ENCODE data around the gene BCL2L1.

BCL2L1 gene

DNA sequence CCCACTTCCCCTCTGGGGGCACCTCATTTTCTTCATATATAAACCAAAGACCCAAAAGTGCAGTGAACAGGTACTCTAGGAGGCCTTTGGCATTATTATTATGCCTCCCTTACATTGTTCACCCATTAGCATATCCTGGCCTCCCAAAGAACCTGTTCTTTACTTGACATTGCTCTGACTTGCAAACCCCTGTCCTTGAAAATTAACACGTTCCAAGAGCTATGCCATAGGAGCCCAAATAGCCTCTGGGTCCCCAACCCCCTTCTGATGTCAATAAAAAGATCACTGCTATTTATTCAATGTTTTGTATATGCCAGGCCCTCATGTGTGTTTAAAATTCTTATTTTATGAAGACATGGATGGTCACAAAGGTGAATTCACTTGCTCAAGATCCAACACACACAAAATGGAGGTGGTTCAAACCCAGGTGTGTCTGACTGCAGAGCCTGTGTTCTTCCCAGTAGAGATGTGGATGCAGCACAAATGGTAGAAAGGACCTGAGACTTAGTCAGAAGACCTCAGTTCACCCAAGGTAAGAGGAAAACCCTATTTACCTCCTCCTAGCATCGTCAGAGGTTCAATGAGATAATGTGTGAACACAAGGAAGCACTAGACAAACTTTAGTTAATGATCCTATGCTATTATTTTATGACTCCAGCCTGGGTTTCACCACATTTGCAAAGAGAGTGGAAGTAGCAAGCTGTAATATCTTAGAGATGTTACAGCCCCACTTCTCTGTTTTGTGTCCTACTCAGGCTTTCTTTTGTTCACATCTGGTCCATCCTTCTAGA, 36.6 kb downstream of the BCL2L1 start:
- Histone ChIP-seq H3K4me1 (ENCODE audit: control insufficient read depth, insufficient read depth, low read length) (no peaks in the 10 kb centered on the region), H3K4me3 (ENCODE audit: low read depth, low read length) (no peak overlapping the region), H3K36me3 (ENCODE audit: control insufficient read depth, insufficient read depth, low read length) (peaks cover 14% of the 10 kb centered on the region), H3K9ac (ENCODE audit: low read depth, low read length) (no peak overlapping the region), H3K9me3 (ENCODE audit: control insufficient read depth, insufficient read depth, low read length) (no peaks in the 10 kb centered on the region), H3K27me3 (ENCODE audit: control insufficient read depth, insufficient read depth, low read length) (no peaks in the 10 kb centered on the region), H3K27ac (ENCODE audit: low read depth, low read length) (no peak overlapping the region)

DNA sequence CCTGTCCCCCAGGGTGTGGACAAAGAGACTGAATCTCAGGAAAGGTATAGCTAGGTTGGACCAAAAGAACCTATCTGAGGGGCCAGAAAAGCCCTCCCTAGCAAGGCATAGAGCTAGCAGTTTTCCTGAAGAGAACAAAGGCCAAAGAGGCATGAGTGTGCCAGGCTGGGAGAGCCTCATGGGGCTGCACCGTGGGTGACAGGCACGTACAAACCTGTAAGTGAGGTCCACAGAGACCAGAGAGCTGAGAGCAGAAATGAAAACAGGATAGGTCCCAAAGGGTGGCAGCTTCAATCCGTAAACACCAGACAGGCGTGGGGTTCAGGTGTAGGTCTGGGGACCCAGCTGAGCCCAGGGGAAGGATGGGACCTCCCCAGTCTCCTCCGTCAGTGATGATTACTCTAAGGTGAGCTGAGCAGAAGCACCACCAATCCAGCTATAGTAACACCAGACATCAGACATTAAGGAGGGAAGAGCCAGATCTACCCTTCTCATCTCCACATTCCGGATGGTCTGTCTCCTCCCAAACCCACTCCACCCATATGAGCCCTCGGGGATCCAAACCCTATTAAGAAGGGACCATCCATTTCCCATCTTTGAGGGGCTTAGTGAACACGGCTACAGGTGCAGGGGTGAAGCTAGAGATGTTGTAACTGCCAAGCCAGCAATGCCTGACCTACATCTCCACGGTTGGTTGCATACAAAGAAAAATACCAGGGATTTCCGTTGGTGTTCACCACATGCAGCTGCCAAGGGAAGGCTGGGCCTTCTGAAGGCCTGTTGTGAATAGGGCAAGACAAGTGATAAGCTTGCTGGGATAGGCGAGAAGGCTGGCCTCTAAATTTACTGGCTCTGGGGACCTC, 38.3 kb downstream of the BCL2L1 start:
- Histone ChIP-seq H3K36me3 (ENCODE audit: control insufficient read depth, insufficient read depth, low read length) (peaks cover 14% of the 10 kb centered on the region), H3K27me3 (ENCODE audit: control insufficient read depth, insufficient read depth, low read length) (no peaks in the 10 kb centered on the region), H3K9me3 (ENCODE audit: control insufficient read depth, insufficient read depth, low read length) (no peaks in the 10 kb centered on the region), H3K9ac (ENCODE audit: low read depth, low read length) (no peak overlapping the region), H3K4me3 (ENCODE audit: low read depth, low read length) (no peak overlapping the region), H3K27ac (ENCODE audit: low read depth, low read length) (no peak overlapping the region), H3K4me1 (ENCODE audit: control insufficient read depth, insufficient read depth, low read length) (peaks cover 4% of the 10 kb centered on the region; the same call in 1 of the 2 replicates)

DNA sequence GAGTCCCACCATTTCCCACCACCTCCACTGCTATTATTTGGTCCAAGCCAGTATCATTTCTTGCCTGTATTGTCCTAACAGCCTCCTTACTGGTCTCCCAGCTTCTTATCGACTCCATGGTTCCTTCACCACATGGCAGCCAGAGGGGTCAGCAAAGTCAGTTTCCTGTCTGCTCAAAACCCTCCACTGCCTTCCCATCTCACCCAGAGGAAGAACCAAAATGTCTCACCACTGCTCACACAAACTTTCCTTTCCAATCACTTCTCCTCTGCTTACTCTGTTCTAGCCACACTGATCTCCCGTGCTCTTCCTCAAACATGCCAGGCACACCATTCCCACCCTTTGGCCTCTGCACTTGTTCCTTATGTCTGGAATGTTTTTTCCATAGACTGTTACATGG, 39.7 kb downstream of the BCL2L1 start:
- Histone ChIP-seq H3K9ac (ENCODE audit: low read depth, low read length) (no peak overlapping the region), H3K4me3 (ENCODE audit: low read depth, low read length) (no peak overlapping the region), H3K36me3 (ENCODE audit: control insufficient read depth, insufficient read depth, low read length) (peaks cover 17% of the 10 kb centered on the region), H3K27ac (ENCODE audit: low read depth, low read length) (no peak overlapping the region), H3K9me3 (ENCODE audit: control insufficient read depth, insufficient read depth, low read length) (no peaks in the 10 kb centered on the region), H3K27me3 (ENCODE audit: control insufficient read depth, insufficient read depth, low read length) (no peaks in the 10 kb centered on the region), H3K4me1 (ENCODE audit: control insufficient read depth, insufficient read depth, low read length) (peaks cover 15% of the 10 kb centered on the region)

DNA sequence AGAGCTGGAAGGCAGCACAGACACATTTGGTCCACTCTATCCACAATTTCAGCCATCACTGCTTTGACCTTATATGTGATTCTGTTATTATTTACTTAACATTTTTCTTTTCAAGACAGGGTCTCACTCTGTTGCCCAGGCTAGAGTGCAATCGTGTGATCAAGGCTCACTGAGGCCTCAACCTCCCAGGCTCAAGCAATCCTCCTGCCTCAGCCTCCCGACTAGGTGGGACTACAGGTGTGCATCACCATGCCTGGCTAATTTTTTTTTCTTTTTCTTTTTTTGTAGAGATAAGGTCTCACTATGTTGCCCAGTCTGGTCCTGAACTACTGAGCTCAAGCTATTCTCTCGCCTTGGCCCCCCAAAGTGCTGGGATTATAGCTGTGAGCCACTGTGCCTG, 40.3 kb downstream of the BCL2L1 start:
- no peak overlapping the region for H3K4me3 ChIP-seq (ENCODE audit: low read depth, low read length)
- no peaks in the 10 kb centered on the region for H3K9me3 ChIP-seq (ENCODE audit: control insufficient read depth, insufficient read depth, low read length)
- H3K4me1 ChIP-seq (ENCODE audit: control insufficient read depth, insufficient read depth, low read length) = peaks cover 15% of the 10 kb centered on the region
- peaks cover 17% of the 10 kb centered on the region for H3K36me3 ChIP-seq (ENCODE audit: control insufficient read depth, insufficient read depth, low read length)
- no peak overlapping the region for H3K27ac ChIP-seq (ENCODE audit: low read depth, low read length)
- H3K9ac ChIP-seq (ENCODE audit: low read depth, low read length) = no peak overlapping the region
- no peaks in the 10 kb centered on the region for H3K27me3 ChIP-seq (ENCODE audit: control insufficient read depth, insufficient read depth, low read length)

DNA sequence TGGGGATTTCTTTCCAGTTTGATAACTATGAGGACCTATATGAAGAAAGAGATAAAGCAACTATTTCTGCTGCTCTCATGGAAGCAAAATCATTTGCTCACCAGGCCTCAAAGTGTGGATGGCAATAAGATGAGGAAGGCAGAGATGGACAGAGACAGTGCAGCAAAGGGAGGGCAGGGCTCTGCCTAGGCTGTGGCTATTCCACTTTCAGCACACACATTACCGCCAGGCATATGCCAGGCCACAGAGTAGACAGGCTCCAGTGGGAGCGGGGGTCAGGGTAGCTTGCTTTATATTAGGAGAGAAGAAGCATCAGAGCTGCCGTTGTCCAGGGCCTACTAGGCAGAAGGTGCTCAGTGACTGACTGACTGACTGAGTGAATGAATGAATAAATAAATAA, 40.9 kb downstream of the BCL2L1 start:
- H3K4me1 ChIP-seq (ENCODE audit: control insufficient read depth, insufficient read depth, low read length) = peaks cover 15% of the 10 kb centered on the region
- H3K27me3 ChIP-seq (ENCODE audit: control insufficient read depth, insufficient read depth, low read length) = no peaks in the 10 kb centered on the region
- H3K27ac ChIP-seq (ENCODE audit: low read depth, low read length) = no peak overlapping the region
- H3K9ac ChIP-seq (ENCODE audit: low read depth, low read length) = no peak overlapping the region
- no peaks in the 10 kb centered on the region for H3K9me3 ChIP-seq (ENCODE audit: control insufficient read depth, insufficient read depth, low read length)
- peaks cover 13% of the 10 kb centered on the region for H3K36me3 ChIP-seq (ENCODE audit: control insufficient read depth, insufficient read depth, low read length)
- no peak overlapping the region for H3K4me3 ChIP-seq (ENCODE audit: low read depth, low read length)

DNA sequence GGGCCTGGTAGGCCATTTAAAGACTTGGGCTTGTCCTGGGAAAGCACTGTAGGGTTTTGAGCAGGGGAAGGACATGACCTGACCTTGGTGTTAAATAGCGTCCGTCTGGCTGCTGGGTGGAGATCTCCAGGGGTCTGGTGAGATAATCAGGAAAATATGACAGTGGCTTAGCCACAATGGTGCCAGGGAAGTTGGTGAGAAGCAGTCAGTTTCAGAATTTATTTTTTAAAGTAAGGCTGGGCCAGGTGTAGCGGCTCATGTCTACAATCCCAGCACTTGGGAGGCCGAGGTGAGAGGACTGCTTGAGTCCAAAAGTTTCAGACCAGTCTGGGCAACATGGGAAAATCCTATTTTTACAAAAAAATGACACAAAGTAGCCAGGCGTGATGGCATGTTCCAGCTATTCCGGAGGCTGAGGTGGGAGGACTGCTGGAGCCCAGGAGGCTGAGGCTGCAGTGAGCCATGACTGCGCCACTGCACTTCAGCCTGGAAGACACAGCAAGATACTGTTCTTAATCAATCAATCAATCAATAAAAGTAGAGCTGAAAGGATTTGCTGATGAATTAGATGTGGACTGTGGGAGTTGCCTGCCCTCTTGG, 41.4 kb downstream of the BCL2L1 start:
- Histone ChIP-seq H3K27ac (ENCODE audit: low read depth, low read length) (no peak overlapping the region), H3K27me3 (ENCODE audit: control insufficient read depth, insufficient read depth, low read length) (no peaks in the 10 kb centered on the region), H3K4me3 (ENCODE audit: low read depth, low read length) (no peak overlapping the region), H3K4me1 (ENCODE audit: control insufficient read depth, insufficient read depth, low read length) (peaks cover 15% of the 10 kb centered on the region), H3K9ac (ENCODE audit: low read depth, low read length) (no peak overlapping the region), H3K9me3 (ENCODE audit: control insufficient read depth, insufficient read depth, low read length) (no peaks in the 10 kb centered on the region), H3K36me3 (ENCODE audit: control insufficient read depth, insufficient read depth, low read length) (peaks cover 11% of the 10 kb centered on the region; the same call in 1 of the 2 replicates)

DNA sequence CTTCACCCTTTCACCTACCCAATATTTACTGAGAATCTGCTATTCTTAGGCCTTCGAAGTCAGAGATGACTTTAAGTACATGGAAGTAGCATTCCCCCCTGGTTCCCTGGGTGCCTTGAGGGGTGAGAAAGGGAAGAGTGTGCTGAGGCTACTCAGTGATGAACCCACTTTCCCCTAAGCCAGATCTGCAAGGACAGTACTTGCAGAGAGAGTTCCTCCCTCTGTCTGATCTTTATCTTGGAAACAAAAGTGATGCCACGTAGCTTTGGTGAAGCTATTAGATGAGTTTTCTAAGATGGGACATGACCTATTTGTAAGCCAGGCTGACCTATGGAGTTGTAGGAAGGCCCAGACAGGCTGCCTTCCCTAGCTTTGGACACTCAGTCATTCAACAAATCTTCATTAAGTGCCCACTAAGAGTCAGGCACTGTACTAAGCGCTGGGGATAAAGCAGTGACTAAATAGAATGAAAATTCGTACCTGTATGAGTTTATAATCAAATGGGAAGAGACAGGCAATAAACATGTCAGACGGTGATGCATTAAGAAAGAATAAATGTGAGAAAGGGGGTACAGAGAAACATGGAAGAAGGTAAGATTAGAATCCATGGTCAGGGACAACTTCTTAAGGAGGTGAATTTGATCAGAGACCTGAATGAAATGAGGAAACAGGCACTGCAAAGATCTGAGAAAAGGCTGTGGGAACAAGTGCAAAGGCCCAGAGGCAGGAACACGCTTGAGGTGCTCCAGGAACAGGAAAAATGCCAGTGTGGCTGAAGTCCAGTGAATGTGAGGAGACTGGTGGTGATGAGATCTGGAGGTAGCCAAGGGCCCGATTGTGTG, 42.2 kb downstream of the BCL2L1 start:
- peaks cover 15% of the 10 kb centered on the region for H3K4me1 ChIP-seq (ENCODE audit: control insufficient read depth, insufficient read depth, low read length)
- H3K27ac ChIP-seq (ENCODE audit: low read depth, low read length) = no peak overlapping the region
- no peaks in the 10 kb centered on the region for H3K27me3 ChIP-seq (ENCODE audit: control insufficient read depth, insufficient read depth, low read length)
- H3K9me3 ChIP-seq (ENCODE audit: control insufficient read depth, insufficient read depth, low read length) = no peaks in the 10 kb centered on the region
- no peak overlapping the region for H3K9ac ChIP-seq (ENCODE audit: low read depth, low read length)
- H3K4me3 ChIP-seq (ENCODE audit: low read depth, low read length) = no peak overlapping the region
- H3K36me3 ChIP-seq (ENCODE audit: control insufficient read depth, insufficient read depth, low read length) = peaks cover 12% of the 10 kb centered on the region; the same call in 1 of the 2 replicates

DNA sequence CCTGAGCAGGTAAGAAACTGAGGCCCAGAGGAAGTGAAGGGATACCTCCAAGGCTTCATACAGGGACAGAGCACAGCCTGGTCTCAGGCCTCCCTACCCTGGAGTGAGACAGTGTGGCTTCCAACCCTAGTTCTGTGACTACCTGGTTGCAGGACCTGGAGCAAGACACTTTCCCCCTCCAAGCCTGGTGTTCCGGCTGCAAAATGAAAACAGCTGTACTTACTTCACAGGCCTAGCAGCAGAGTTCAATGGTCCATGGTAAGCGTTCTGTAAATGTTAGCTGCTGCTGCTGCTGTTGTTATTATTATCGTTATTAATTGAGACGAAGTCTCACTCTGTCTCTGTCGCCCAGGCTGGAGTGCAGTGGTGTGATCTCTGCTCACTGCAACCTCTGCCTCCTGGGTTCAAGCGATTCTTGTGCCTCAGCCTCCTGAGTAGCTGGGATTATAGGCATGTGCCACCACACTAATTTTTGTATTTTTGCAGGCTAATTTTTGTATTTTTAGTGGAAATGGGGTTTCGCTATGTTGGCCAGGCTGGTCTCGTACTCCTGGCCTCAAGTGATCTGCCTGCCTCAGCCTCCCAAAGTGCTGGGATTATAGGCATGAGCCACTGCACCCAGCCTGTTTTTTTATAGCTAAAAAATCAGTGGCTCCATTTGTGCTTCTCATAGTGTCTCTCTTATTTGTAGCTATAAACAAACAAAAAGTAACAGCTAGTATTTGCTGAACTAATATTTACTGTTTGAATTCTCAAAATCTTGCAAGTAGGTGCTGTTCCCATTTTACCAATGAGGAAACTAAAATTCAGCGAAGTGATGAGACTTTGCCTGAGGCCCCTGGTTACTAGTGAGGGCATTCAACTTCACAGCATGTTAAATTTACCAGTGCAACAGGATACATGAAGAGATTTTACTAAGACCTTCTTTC, 43.0 kb downstream of the BCL2L1 start:
- Histone ChIP-seq H3K36me3 (ENCODE audit: control insufficient read depth, insufficient read depth, low read length) (peaks cover 17% of the 10 kb centered on the region; the same call in 1 of the 2 replicates), H3K27me3 (ENCODE audit: control insufficient read depth, insufficient read depth, low read length) (no peaks in the 10 kb centered on the region), H3K27ac (ENCODE audit: low read depth, low read length) (no peak overlapping the region), H3K9me3 (ENCODE audit: control insufficient read depth, insufficient read depth, low read length) (no peaks in the 10 kb centered on the region), H3K9ac (ENCODE audit: low read depth, low read length) (no peak overlapping the region), H3K4me3 (ENCODE audit: low read depth, low read length) (no peak overlapping the region), H3K4me1 (ENCODE audit: control insufficient read depth, insufficient read depth, low read length) (peaks cover 15% of the 10 kb centered on the region)

DNA sequence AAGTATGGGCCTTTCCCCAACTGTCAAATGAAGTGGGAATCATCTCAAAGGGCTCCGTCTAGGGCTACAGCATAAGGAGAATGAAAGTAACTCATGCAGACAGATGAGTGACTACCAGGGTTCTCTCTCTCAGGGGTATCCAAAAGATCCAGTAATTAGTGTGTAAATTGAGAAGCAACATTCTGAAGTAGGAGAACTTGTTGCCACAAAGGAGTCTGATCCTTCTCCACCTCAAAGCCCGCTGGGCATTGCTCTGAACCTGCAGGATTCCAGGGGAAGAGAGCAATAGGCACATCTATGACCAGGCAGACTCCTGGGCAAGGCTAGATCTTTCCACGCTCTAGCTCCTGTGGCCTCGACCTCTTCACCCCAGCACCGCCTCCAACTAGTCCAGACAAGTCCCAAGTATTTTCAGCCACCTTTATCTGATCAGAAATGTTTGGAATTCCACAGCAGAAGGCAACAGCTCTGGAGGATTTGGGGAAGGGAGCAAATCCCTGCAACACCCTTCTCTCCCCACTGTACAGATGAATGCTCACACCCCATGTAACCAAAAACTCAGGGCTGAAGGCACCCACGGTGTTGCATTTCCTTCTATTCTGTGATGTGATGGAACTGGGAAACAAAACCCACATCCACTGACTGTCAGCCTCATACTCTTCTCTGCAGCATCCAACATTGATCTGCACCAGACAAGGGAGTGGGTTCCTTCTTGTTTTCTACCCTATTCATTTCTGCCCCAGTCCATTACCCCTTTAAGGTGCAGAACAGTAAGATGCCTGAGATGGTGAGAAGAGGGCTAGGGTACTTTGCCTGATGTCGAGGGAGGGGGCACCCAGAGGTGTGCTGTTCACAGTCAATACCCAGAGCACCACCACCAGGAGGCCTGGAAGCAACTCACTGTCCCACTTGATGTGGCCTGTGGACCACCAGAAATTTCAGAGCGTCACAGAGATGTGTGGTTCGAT, 44.0 kb downstream of the BCL2L1 start:
- H3K27ac ChIP-seq (ENCODE audit: low read depth, low read length) = peak overlapping the region; percentile 8
- H3K4me3 ChIP-seq (ENCODE audit: low read depth, low read length) = no peak overlapping the region
- no peaks in the 10 kb centered on the region for H3K9me3 ChIP-seq (ENCODE audit: control insufficient read depth, insufficient read depth, low read length)
- H3K9ac ChIP-seq (ENCODE audit: low read depth, low read length) = no peak overlapping the region
- H3K4me1 ChIP-seq (ENCODE audit: control insufficient read depth, insufficient read depth, low read length) = peaks cover 15% of the 10 kb centered on the region
- no peaks in the 10 kb centered on the region for H3K27me3 ChIP-seq (ENCODE audit: control insufficient read depth, insufficient read depth, low read length)
- peaks cover 17% of the 10 kb centered on the region; the same call in 1 of the 2 replicates for H3K36me3 ChIP-seq (ENCODE audit: control insufficient read depth, insufficient read depth, low read length)
